HG03064 (cell line): ENCODE results near the gene METTL14.

Experiments used
- ATAC-seq: cut with Tn5 transposase; IDR thresholded peaks from one replicate; pipeline ENCODE4 v1.9.1; 2021; ENCODE audit warnings: low read depth; ENCODE audit not compliant: unreplicated experiment

METTL14 gene

GRCh38 chr4:118732591-118733330 lies 47.6 kb downstream of the METTL14 start:
- no peak for ATAC-seq

DNA sequence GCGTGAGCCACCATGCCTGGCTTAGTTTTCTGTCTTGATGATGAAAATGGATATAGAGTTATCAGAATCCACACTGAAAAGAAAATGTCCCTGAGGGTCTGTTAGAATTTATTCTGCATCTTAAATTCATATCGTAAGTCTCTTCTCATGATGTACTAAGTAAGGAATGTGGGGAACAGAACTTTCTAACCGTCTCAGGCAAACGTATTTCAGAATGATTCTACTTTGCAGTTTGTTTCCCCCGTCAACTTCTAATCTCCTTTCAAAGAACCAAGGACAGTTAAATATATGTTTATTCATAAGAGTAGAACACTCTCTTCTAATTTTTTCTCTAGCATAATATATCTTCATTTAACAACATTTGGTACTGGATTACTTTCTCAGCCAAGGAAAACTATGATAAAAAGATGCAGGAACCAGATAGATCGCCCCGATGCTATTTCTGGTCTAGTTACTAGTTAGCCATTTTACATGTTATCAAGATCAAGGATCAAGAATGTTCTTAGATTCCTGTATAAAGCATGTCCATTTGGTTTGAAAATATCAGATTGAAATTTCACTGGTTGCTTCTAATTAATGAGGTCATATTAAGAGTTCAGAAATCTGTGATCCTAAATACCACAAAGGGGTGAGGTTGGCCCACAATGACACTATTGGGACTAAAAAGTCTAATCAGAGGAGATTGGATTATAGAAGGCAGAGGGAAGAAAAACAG lies 49.5 kb downstream of the METTL14 start:
- no peak for ATAC-seq

DNA sequence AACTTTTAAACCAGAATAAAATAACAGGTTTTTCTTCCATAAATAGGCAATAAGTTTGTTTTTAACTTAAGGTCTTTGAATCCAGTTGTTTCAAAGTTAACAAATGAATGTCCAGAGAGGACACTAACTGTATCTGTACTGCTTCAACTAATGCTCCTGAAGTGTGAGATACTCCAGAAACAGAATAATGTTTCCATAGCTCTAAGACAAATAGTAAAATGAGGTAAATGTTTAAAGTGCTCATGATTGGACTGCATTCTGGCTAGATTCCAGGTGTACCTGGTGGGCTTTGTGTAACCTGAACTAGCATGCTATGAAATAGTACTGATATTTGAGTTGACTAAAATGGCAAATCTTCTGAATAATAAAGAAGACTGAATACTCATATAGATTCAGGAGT lies 51.7 kb downstream of the METTL14 start:
- ATAC-seq = no peak

DNA sequence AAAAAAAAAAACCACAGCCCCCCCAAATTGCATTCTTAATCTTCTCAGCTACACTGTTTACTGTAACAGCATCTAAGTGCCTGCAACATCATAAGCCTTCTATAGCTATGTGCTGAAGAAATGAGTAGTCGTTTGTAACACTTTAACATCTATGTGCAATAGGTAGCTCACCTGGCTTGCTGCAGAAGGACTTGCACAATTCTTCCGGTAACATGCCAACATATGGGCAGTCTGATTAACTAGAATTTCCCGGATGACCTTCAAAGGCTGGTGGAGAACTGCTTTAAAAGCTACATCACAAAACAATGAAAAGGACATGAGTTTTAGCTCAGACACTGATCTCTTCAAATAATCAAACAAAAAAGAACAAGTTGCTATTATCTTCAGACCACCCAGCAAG lies 52.9 kb downstream of the METTL14 start:
- ATAC-seq = no peak

DNA sequence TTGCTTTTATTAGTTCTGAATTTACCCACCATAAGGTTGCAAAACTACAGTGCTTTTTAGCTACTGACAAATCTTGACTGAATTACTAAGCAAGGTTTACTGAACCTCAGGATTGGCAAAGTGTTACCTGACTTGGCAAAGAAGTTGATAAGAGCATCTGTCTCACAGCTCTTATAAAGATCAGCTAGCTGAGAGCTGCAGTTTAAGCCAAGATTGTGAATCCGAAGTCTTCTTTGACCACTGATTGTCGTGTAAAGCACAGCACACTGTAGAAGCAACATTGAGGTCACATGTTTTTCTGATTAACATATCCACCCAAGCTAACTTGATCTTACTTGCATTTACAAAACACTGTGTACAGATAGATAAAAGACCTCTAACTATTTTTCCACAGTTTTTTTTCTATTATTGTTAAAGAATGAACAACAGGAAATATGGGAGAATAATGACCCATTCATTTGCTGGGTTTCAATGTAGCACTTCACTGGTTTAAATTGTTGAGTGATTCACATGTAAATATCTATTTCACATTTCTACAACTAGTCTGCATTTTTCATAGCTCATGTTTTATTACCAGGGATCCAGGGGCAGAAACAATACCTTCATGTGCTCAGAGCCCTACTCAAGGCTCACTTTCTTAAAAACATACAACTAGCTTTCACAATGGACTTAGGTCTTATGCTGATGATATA lies 54.0 kb downstream of the METTL14 start:
- ATAC-seq = no peak

DNA sequence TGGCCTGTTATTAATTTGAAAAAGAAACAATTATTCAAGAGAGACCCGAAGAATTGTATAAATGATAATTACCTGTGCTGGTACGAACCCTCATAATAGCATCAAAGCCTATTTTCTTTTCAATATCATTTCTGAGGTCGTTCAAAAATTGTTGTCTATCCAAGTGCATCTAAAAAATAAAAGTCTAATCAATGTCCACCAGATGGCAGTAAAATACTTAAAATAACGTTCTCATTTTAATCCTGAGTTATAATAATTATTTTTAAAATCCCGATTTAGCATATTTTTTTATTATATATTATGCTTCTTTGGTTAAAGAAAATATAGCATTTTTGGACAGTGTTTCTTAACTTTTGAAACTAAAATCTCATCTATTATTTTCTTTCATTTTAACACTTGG lies 55.7 kb downstream of the METTL14 start:
- ATAC-seq = no peak

DNA sequence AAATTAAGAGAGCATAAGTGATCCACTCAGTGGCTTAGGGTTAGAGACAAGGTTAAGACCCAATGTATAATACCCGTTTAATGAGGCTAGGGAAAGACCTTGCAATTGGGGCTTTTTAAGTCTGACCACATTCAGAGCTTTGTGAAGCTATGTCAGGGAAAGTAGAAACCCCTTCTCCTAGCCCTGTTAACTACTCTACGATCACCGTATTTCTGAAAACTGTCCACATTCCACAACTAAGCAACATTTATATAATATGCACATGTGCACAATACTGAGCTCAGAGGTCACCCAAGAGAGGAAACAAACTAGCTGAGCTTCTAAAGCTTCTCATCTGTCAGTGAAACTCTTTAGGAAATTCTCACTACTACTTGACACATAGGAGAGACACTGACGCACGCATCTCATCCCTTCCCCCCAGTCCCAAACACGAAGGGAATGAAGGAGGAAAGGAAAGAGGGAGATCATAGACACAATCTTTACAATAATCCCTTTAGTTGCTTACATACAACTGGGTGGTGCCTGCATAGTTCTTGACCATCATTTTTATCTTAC lies 56.2 kb downstream of the METTL14 start:
- no peak for ATAC-seq

DNA sequence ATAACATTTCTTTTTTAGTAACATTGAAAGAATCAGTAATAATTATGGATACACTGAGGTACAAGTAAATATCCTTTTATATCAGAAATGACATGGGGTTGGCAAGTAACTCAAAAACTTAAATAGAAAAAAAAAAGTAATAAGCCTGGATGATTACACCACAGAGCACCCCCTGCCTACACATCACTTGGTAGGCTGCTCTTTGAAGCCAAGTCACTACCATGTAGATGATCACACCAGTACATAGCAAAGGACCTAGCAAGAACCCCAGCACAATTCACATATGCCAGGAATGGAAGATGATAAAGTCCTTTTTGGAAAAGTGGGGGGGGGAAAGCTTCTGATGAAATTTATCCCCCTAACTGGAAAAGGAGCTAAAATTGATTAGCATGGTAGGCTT lies 56.9 kb downstream of the METTL14 start:
- no peak for ATAC-seq

DNA sequence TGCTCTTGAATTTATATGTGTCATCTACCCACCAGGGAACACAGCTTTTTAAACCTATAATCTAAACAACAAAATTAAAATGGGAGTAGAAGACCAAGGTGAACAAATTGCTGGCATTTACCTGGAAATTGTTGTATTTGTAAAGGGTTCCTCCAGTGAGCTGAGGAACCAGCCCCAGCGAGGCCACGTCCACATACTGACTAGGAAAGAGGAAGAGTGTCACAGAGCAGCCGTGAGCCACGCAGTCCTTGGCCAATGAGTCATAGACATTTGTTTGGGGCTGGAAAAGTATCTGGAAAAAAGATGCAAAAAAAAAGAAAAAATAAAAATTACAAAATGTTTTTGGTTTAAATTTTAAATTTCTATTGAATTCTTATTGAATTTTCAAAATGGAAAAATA lies 58.7 kb downstream of the METTL14 start:
- no peak for ATAC-seq

GRCh38 chr4:118745357-118745756 lies 60.2 kb downstream of the METTL14 start:
- ATAC-seq = no peak

- no peak for ATAC-seq
Observed at GRCh38 chr4:118746251-118746919, 61.2 kb downstream of the METTL14 start.

DNA sequence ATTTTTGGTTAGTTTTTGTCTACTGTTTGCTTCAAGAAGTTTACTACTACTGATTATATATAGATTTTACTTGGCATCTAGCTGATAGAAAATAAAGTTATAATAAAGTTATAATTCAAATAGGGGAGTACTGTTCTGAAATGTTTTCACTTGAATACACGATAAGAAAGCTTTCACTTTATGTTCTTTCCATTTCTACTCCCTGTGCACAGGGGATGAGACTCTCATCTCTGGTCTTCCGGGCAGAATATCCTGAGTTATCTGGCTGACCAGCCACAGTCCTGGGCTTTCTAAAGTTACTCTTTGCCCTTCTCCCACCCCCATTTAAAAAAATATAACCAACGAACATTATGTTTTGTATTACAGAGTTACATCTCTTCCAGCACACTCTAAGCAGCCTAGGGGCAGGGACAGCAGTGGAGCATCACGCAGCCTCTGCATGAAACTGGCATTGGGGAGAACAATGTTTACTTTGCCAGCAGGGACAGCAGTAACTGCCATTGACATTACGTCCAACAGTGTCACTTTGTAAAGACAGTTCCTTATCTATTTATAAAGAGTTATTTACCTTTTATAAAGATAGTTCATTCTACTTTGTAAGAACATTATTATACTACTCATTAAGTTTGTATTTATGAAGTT lies 64.3 kb downstream of the METTL14 start:
- ATAC-seq = no peak

DNA sequence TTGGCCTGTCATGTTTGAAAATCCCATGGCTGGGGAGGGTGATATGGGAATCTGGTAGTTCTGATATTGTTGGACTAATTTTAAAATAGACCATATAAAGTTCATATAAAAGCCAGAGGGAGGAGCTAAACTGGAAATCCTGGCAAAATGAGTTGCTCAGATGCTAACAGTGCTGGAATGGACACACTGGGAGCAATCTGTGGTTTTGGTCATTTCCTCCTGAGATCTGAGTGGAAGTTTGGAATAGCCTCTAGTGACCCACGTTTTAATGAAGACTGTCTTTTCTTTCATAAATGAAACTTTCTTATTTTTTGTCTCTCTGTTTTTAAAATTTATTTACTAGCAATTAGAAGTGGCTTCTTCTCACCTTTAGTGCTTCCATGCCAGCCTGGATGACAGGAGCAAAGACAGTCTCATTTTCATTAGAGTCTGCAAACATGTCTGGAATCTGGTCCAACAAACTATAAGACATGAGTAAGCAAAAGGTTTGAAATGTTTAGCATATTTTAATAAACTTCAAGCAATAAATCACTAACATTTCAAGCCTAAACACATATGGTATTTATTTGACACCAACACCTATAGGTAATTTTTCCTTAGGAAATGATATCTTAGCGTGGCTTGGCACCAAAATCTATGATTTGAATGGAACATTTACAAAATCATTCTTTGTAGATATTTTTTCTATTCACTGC lies 66.6 kb downstream of the METTL14 start:
- ATAC-seq = no peak

- ATAC-seq = no peak
Observed at GRCh38 chr4:118752551-118752950, 67.4 kb downstream of the METTL14 start.

- ATAC-seq = no peak
Observed at GRCh38 chr4:118753096-118753495, 67.9 kb downstream of the METTL14 start.

- no peak for ATAC-seq
Observed at GRCh38 chr4:118753685-118754084, 68.5 kb downstream of the METTL14 start.

GRCh38 chr4:118754890-118755289 lies 69.7 kb downstream of the METTL14 start:
- ATAC-seq = no peak

- ATAC-seq = no peak
Observed at GRCh38 chr4:118755438-118756226, 70.4 kb downstream of the METTL14 start.

- no peak for ATAC-seq
Observed at GRCh38 chr4:118756429-118756828, 71.2 kb downstream of the METTL14 start.
